GM23338 (cell line): ENCODE measurements around the gene UBE2C. TPM values are rescaled to one million over a fixed set of nuclear protein-coding genes. Genes with fewer than 3 reads are reported as not detected.

ENCODE experiments used
- ATAC-seq: fragments of 200-7000 bp; cut with Tn5 transposase; 3 replicates; pipeline ENCODE4 v1.9.1; 2020
- DNase-seq: peaks from one replicate; pipeline ENCODE4 v3.0.0-alpha.2; 2015; ENCODE audit warnings: low spot score
- H2AFZ ChIP-seq: fragments of 200-600 bp; sonication (generic); 2 replicates; pipeline ENCODE4 v1.8.0; 2016; ENCODE audit warnings: antibody characterized with exemption, mild to moderate bottlenecking, moderate library complexity
- H3F3A ChIP-seq: fragments of 200-600 bp; sonication (generic); replicated peaks from 2 replicates; pipeline ENCODE4 v1.8.0; 2017; ENCODE audit warnings: antibody characterized with exemption, mixed run types, low read depth
- H3K27ac ChIP-seq: fragments of 200-600 bp; sonication (generic); 2 replicates; pipeline ENCODE4 v1.6.1; 2016; ENCODE audit warnings: low read depth
- H3K27me3 ChIP-seq: fragments of 200-600 bp; sonication (generic); 2 replicates; pipeline ENCODE4 v1.8.0; 2016; ENCODE audit warnings: mild to moderate bottlenecking, mixed run types, moderate library complexity; ENCODE audit not compliant: insufficient read depth
- H3K36me3 ChIP-seq: fragments of 200-600 bp; sonication (generic); 2 replicates; pipeline ENCODE4 v1.8.0; 2016; ENCODE audit warnings: mild to moderate bottlenecking; ENCODE audit not compliant: insufficient read depth
- H3K4me1 ChIP-seq: fragments of 200-600 bp; sonication (generic); 2 replicates; pipeline ENCODE4 v1.8.0; 2016; ENCODE audit warnings: mild to moderate bottlenecking, moderate library complexity; ENCODE audit not compliant: insufficient read depth
- H3K4me2 ChIP-seq: fragments of 200-600 bp; sonication (generic); 2 replicates; pipeline ENCODE4 v1.7.1; 2017; ENCODE audit warnings: mixed run types
- H3K4me3 ChIP-seq: fragments of 200-600 bp; sonication (generic); 2 replicates; pipeline ENCODE4 v1.6.1; 2016; ENCODE audit warnings: mixed run types
- H3K79me2 ChIP-seq: fragments of 200-600 bp; sonication (generic); replicated peaks from 2 replicates; pipeline ENCODE4 v1.8.0; 2017; ENCODE audit warnings: mild to moderate bottlenecking; ENCODE audit not compliant: insufficient read depth
- H3K9me2 ChIP-seq: fragments of 200-600 bp; sonication (generic); 2 replicates; pipeline ENCODE4 v1.8.0; 2017; ENCODE audit not compliant: insufficient read depth
- H4K20me1 ChIP-seq: fragments of 200-600 bp; sonication (generic); replicated peaks from 2 replicates; pipeline ENCODE4 v1.8.0; 2017; ENCODE audit warnings: mild to moderate bottlenecking; ENCODE audit not compliant: insufficient read depth
- H3K27ac Mint-ChIP-seq: 2 replicates; pipeline ENCODE4 v1.8.0; 2020; ENCODE audit warnings: inconsistent platforms, mild to moderate bottlenecking, moderate library complexity, mixed read lengths
- H3K27me3 Mint-ChIP-seq: 3 replicates; pipeline ENCODE4 v1.8.0; 2022; ENCODE audit warnings: low read depth, mild to moderate bottlenecking, moderate library complexity, mixed read lengths, inconsistent platforms; ENCODE audit not compliant: insufficient read depth, poor library complexity
- H3K36me3 Mint-ChIP-seq: 3 replicates; pipeline ENCODE4 v1.8.0; 2021; ENCODE audit warnings: low read depth, mild to moderate bottlenecking, inconsistent platforms, moderate library complexity, mixed read lengths
- H3K4me1 Mint-ChIP-seq: 3 replicates; pipeline ENCODE4 v1.8.0; 2020; ENCODE audit warnings: mild to moderate bottlenecking, inconsistent platforms, mixed read lengths
- H3K4me3 Mint-ChIP-seq: 3 replicates; pipeline ENCODE4 v1.8.0; 2021; ENCODE audit warnings: moderate library complexity, mild to moderate bottlenecking, inconsistent platforms, mixed read lengths
- H3K9me3 Mint-ChIP-seq: 3 replicates; pipeline ENCODE4 v1.8.0; 2020; ENCODE audit warnings: moderate library complexity, mild to moderate bottlenecking, inconsistent platforms, mixed read lengths
- CREB1 ChIP-seq: fragments of 250-450 bp; sonication (Bioruptor Pico); IDR thresholded peaks from 2 replicates; pipeline ENCODE4 v1.5.0; 2020; ENCODE audit warnings: low read depth, mild to moderate bottlenecking, moderate library complexity
- EZH2 ChIP-seq: fragments of 200-600 bp; sonication (generic); IDR thresholded peaks from one replicate; pipeline ENCODE4 v1.8.0; 2017; ENCODE audit warnings: antibody characterized with exemption, mild to moderate bottlenecking, low read depth; ENCODE audit not compliant: unreplicated experiment
- EZH2phosphoT487 ChIP-seq: fragments of 200-600 bp; sonication (generic); IDR thresholded peaks from one replicate; pipeline ENCODE4 v1.8.1; 2018; ENCODE audit warnings: antibody characterized with exemption; ENCODE audit not compliant: unreplicated experiment
- NANOG ChIP-seq: IDR thresholded peaks from 2 replicates; pipeline ENCODE4 v1.6.1; 2016; ENCODE audit warnings: antibody characterized with exemption, borderline replicate concordance
- POLR2AphosphoS5 ChIP-seq: IDR thresholded peaks from 2 replicates; pipeline ENCODE4 v1.6.1; 2016; ENCODE audit warnings: antibody characterized with exemption, low read depth
- ZNF114 ChIP-seq: fragments of 250-450 bp; sonication (Bioruptor Pico); IDR thresholded peaks from 2 replicates; pipeline ENCODE4 v1.5.0; 2020; ENCODE audit warnings: mild to moderate bottlenecking, moderate library complexity
- polyA plus RNA-seq: library from polyadenylated mRNA; unstranded; fragments of >200 nt; fragmentation: Nextera tagmentation; extraction: Ambion mirVana; gene quantifications from 2 replicates; pipeline ENCODE4 v1.2.1, GENCODE V29; 2016
- total RNA-seq: library from RNA; depleted of rRNA; stranded (reverse); fragments of >200 nt; shearing (Covaris generic); gene quantifications from 2 replicates; pipeline ENCODE4 v1.2.3, GENCODE V29; 2014
- TF ChIP-seq, protein P1 (sequence below): IDR thresholded peaks from 2 replicates; pipeline ENCODE4 v1.6.1; 2016; ENCODE audit warnings: antibody characterized with exemption
- TF ChIP-seq, protein P2 (sequence below): IDR thresholded peaks from one replicate; pipeline ENCODE4 v1.6.1; 2018; ENCODE audit warnings: antibody characterized with exemption; ENCODE audit not compliant: unreplicated experiment

Gene UBE2C
- total and polyA plus RNA-seq, 2 experiments from 2014 or later = 247 to 698 TPM

DNA sequence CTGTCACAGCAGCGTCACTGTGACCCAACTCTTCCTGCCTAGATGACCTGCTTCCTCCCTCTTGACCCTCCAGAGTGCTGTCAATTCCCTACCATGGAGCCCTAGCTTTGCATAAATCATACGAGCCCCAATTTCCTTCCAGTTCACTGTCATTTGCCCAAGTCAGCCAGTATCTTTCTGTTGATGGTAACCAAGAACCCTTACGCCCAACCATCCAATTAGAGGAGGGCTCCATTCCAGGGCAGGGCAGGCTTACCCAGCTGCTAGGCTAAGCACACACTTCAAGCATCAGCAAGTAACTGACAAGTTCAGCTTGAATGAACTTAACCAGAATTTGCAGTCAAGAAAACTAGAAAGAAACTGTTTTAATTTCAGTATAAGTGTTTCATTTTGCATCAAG lies 46.5 kb upstream of the UBE2C start:
- H3K4me1 Mint-ChIP-seq = peaks cover 26% of the 10 kb centered on the region

DNA sequence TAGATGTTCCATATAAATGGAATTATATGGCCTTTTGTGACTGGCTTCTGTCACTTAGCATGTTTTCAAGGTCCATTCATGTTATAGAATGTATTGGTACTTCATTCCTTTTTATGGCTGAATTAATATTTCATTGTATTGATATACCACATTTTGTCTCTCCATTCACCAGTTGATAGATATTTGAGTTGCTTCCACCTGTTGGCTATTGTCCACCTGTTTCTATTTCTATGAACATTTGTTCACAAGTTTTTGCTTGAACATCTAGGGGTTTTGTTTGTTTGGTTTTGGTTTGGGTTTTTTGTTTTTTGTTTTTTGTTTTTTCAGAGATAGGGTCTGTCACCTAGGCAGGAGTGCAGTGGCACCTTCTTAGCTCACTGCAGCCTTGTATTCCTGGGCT lies 44.0 kb upstream of the UBE2C start:
- ATAC-seq (no peak), DNase-seq (no peak)
- Histone ChIP-seq H3F3A (peaks cover 12% of the 10 kb centered on the region), H3K27ac (peak overlapping the region; percentile 98; the same call in 1 of the 2 replicates), H3K27me3 (no peaks in the 10 kb centered on the region), H3K79me2 (no peaks in the 10 kb centered on the region), H3K4me1 (peaks cover 34% of the 10 kb centered on the region), H3K4me3 (no peak overlapping the region), H3K36me3 (no peaks in the 10 kb centered on the region), H4K20me1 (no peaks in the 10 kb centered on the region), H3K9me2 (no peaks in the 10 kb centered on the region; the same call in 1 of the 2 replicates), H3K4me2 (no peak overlapping the region), H2AFZ (no peak overlapping the region)
- Mint-ChIP-seq H3K27ac (0 out of 2 replicates have a peak overlapping the region, but pooled peaks have one; percentile 14), H3K36me3 (no peaks in the 10 kb centered on the region; the same call in 2 of the 3 replicates), H3K4me1 (peaks cover 33% of the 10 kb centered on the region), H3K4me3 (no peak overlapping the region), H3K27me3 (peaks cover 5% of the 10 kb centered on the region), H3K9me3 (no peaks in the 10 kb centered on the region)
- TF ChIP-seq NANOG (no peak), CREB1 (CRISPR knock-in tag) (no peak), EZH2phosphoT487 (no peak), EZH2 (no peak)
- TF ChIP-seq, protein P1, sequence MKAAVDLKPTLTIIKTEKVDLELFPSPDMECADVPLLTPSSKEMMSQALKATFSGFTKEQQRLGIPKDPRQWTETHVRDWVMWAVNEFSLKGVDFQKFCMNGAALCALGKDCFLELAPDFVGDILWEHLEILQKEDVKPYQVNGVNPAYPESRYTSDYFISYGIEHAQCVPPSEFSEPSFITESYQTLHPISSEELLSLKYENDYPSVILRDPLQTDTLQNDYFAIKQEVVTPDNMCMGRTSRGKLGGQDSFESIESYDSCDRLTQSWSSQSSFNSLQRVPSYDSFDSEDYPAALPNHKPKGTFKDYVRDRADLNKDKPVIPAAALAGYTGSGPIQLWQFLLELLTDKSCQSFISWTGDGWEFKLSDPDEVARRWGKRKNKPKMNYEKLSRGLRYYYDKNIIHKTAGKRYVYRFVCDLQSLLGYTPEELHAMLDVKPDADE = no peak
- TF ChIP-seq, protein P2, sequence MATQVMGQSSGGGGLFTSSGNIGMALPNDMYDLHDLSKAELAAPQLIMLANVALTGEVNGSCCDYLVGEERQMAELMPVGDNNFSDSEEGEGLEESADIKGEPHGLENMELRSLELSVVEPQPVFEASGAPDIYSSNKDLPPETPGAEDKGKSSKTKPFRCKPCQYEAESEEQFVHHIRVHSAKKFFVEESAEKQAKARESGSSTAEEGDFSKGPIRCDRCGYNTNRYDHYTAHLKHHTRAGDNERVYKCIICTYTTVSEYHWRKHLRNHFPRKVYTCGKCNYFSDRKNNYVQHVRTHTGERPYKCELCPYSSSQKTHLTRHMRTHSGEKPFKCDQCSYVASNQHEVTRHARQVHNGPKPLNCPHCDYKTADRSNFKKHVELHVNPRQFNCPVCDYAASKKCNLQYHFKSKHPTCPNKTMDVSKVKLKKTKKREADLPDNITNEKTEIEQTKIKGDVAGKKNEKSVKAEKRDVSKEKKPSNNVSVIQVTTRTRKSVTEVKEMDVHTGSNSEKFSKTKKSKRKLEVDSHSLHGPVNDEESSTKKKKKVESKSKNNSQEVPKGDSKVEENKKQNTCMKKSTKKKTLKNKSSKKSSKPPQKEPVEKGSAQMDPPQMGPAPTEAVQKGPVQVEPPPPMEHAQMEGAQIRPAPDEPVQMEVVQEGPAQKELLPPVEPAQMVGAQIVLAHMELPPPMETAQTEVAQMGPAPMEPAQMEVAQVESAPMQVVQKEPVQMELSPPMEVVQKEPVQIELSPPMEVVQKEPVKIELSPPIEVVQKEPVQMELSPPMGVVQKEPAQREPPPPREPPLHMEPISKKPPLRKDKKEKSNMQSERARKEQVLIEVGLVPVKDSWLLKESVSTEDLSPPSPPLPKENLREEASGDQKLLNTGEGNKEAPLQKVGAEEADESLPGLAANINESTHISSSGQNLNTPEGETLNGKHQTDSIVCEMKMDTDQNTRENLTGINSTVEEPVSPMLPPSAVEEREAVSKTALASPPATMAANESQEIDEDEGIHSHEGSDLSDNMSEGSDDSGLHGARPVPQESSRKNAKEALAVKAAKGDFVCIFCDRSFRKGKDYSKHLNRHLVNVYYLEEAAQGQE = no peak

More for the DNA sequence above, 46.5 kb upstream of the UBE2C start:
- peak overlapping the region; percentile 53 for H3K4me2 ChIP-seq
- H3F3A ChIP-seq = peaks cover 12% of the 10 kb centered on the region
- H2AFZ ChIP-seq = no peak overlapping the region
- peaks cover 34% of the 10 kb centered on the region for H3K4me1 ChIP-seq
- peak overlapping the region; percentile 23 for H3K4me3 ChIP-seq
- no peaks in the 10 kb centered on the region for H3K27me3 ChIP-seq
- H3K79me2 ChIP-seq = no peaks in the 10 kb centered on the region
- Mint-ChIP-seq H3K27ac (no peak overlapping the region), H3K36me3 (no peaks in the 10 kb centered on the region; the same call in 2 of the 3 replicates), H3K4me3 (peak overlapping the region; percentile 11; the same call in 1 of the 3 replicates), H3K27me3 (peaks cover 5% of the 10 kb centered on the region), H3K9me3 (no peaks in the 10 kb centered on the region)
- TF ChIP-seq ZNF114 (CRISPR knock-in tag) (no peak), NANOG (no peak), POLR2AphosphoS5 (peak; percentile 44; the same call in 1 of the 2 replicates)
- TF ChIP-seq, protein P1 = no peak
- no peaks in the 10 kb centered on the region for H3K36me3 ChIP-seq
- H3K27ac ChIP-seq = peak overlapping the region; percentile 98
- H3K9me2 ChIP-seq = no peaks in the 10 kb centered on the region; the same call in 1 of the 2 replicates
- H4K20me1 ChIP-seq = no peaks in the 10 kb centered on the region
- ATAC-seq = peak; percentile 64
- peak; percentile 6 for DNase-seq
